Kidney glomerular epithelial cell (primary cell): ENCODE results near the gene ZNF790.
A peak's percentile ranks its signal among the peaks of the same experiment; 100 is the strongest.

Source experiments
- DNase-seq: peaks from one replicate; lab custom pipeline; 2025; lab: John Stamatoyannopoulos, UW

ZNF790 gene

GRCh38 chr19:36772311-36773222 is 65.6 kb downstream of the ZNF790 start, which contains the start of gene ZNF850:
ZNF850 (minus strand) TSS chr19:36772807; CDS start chr19:36762606, 10,201 bp downstream.
- DNase-seq = peak; percentile 96

GRCh38 chr19:36771261-36772231 is 66.6 kb downstream of the ZNF790 start:
- peak; percentile 53 for DNase-seq
